Skeletal muscle tissue (tissue), 4 donors: ENCODE results near the gene ZNF646. TPM values are rescaled to one million over a fixed set of nuclear protein-coding genes. Genes with fewer than 3 reads are reported as not detected.

Source experiments
- H3K27ac ChIP-seq: one replicate; pipeline ENCODE4 v1.7.0; 2013; ENCODE audit warnings: mild to moderate bottlenecking, low read depth, low read length, inconsistent platforms
- H3K27me3 ChIP-seq, 3 donors: one replicate each; pipeline ENCODE4 v1.7.0; 2013; ENCODE audit warnings: low read length in 3 of 3; ENCODE audit not compliant: control insufficient read depth in 3 of 3, insufficient read depth in 3 of 3
- H3K36me3 ChIP-seq, 3 donors: one replicate each; pipeline ENCODE4 v1.7.0; 2013; ENCODE audit warnings: low read length in 3 of 3; ENCODE audit not compliant: control insufficient read depth in 3 of 3, insufficient read depth in 3 of 3
- H3K4me1 ChIP-seq, 3 donors: one replicate each; pipeline ENCODE4 v1.7.0; 2013; ENCODE audit warnings: low read length in 3 of 3, mild to moderate bottlenecking in 3 of 3; ENCODE audit not compliant: control insufficient read depth in 3 of 3, insufficient read depth in 3 of 3
- H3K4me3 ChIP-seq, 3 donors: one replicate each; pipeline ENCODE4 v1.7.0; 2013; ENCODE audit warnings: low read length in 3 of 3
- H3K9ac ChIP-seq, 3 donors: one replicate each; pipeline ENCODE4 v1.7.0; 2013; ENCODE audit warnings: low read length in 3 of 3, mild to moderate bottlenecking in 3 of 3, moderate library complexity in 2 of 3, low read depth in 1 of 3
- H3K9me3 ChIP-seq, 3 donors: one replicate each; pipeline ENCODE4 v1.7.0; 2013; ENCODE audit warnings: low read length in 3 of 3; ENCODE audit not compliant: control insufficient read depth in 3 of 3
- total RNA-seq: library from RNA; depleted of rRNA; stranded (reverse); fragments of >200 nt; gene quantifications from one replicate; pipeline ENCODE4 v1.2.3, GENCODE V29; 2014
- donor health status: Osteomylitis.

ZNF646 gene
- total RNA-seq, 1 donor from 2014 or later: 9.4 TPM

DNA sequence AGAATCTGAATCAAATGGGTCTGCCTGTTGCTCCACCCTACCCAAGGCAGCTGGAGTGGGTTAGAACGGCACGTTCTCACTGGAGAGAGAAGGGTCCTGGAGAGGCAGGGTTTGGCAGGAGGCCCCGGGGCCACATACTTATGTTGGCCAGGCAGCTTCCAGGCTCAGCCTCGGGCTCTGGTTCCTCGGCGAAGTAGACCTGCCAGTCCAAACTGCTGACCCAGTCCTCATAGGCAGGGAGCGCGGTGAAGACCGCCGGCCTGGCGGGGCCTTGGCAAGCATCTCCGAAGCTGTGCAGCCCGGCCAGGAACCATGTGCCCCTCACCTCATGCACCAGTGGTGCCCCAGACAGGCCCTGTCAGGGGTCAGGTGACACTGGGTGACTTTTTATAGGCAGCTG, 9.8 kb downstream of the ZNF646 start:
- Histone ChIP-seq H3K36me3 (peaks cover 36 to 54% (median 43%) of the 10 kb centered on the region in 3 donors), H3K27ac (no peak overlapping the region), H3K4me1 (peaks cover 5 to 6% (median 5%) of the 10 kb centered on the region in 3 donors), H3K27me3 (no peaks in the 10 kb centered on the region), H3K9ac (no peak overlapping the region), H3K9me3 (no peaks in the 10 kb centered on the region), H3K4me3 (no peak overlapping the region)

DNA sequence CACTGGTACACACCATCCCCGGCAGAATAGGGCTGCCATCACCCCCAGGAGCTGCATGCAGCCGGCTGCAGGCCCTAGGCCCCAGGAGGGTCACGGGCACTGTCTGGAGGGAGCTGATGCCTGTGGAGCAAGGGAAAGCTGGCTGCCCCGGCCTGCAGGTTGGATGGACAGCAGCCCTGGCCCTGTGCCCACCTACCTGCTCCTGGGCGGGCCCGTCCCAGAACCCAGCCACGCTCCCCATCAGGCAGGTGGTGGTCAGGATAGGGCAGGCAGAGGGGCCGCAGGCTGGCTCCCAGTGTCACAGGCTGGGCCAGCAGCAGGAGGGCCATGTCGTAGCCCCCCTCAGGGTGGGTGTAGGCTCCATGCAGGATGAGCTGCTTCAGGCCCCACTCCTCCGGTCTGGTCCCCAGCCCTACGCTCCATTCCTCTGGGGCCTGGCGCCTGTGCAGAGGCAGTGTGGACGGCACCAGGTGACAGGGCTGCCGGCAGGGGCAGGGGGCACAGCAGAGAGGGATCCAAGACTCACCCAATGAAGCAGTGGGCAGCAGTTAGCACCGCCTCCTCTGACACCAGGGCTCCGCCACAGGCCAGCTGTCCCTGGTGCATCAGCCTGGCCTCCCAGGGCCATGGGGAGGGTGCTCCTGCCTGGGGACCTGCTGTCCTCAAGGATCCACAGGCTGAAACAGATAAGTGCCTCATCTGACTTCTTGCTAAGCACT, 10.5 kb downstream of the ZNF646 start:
- Histone ChIP-seq H3K27me3 (no peaks in the 10 kb centered on the region), H3K27ac (no peak overlapping the region), H3K9ac (no peak overlapping the region), H3K36me3 (peaks cover 31 to 50% (median 36%) of the 10 kb centered on the region in 3 donors), H3K4me3 (no peak overlapping the region), H3K9me3 (no peaks in the 10 kb centered on the region), H3K4me1 (peaks cover 5 to 6% (median 5%) of the 10 kb centered on the region in 3 donors)

DNA sequence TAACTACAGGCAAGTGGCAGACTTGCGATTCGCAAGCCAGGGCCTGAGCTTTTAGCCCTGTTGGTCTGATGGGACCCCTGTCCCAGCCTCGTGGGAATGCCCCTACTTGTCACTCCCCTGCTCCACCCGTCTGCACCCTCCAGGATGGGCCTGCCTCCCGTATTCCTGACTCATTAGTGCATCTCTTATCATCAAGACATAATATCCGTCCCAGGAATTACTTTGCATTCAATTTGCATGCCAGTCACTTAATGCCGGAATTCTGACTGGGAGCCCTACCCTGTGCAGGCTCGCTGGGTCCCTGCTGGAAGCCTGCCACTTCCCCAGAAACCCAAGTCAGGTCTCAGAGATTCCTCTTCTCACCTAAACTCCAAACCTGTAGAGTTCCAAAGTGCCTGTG, 11.2 kb downstream of the ZNF646 start:
- H3K27me3 ChIP-seq: no peaks in the 10 kb centered on the region
- no peak overlapping the region for H3K27ac ChIP-seq
- H3K36me3 ChIP-seq: peaks cover 27 to 44% (median 31%) of the 10 kb centered on the region in 3 donors
- no peak overlapping the region for H3K4me3 ChIP-seq
- no peaks in the 10 kb centered on the region for H3K9me3 ChIP-seq
- no peak overlapping the region for H3K9ac ChIP-seq
- peaks cover 5 to 6% (median 5%) of the 10 kb centered on the region in 3 donors for H3K4me1 ChIP-seq

DNA sequence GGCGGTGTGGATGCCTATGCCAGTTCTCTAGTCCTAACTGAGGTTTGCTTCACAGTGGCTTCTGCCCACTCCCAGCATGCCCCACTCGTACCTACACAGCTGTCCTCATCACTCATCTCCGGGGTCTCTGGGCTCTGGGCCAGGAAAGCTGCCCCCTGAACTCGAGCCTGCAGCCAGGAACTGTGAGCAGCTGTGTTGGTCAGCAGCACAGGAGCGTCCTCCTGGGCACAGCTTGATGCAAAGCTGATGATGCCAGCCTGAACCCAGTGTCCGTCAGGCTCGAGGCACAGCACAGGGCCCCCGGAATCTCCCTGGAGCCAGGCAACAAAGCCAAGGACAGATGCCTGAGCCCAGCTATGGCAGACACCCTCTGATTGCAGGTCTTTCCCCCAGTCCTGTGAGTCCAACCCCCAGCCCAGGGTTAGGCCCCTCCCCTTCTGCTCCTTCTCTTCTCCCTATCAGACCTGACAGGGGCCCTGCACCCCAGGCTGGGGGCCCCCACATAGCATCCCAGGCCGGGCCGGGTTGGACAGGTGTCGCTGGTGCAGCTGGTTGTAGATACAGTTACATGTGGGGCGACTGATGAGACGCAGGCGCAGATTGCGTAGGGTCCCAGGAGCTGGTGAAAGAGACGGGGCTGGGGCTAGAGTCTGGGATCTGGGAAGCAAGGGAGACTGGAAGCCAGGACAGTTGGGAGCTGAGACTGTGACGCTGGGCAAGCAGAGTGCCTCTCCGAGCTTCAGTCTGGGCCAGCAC, 11.8 kb downstream of the ZNF646 start:
- Histone ChIP-seq H3K27ac (no peak overlapping the region), H3K4me1 (peaks cover 5 to 6% (median 5%) of the 10 kb centered on the region in 3 donors), H3K27me3 (no peaks in the 10 kb centered on the region), H3K9me3 (no peaks in the 10 kb centered on the region), H3K9ac (no peak overlapping the region), H3K36me3 (peaks cover 27 to 44% (median 31%) of the 10 kb centered on the region in 3 donors), H3K4me3 (no peak overlapping the region)

DNA sequence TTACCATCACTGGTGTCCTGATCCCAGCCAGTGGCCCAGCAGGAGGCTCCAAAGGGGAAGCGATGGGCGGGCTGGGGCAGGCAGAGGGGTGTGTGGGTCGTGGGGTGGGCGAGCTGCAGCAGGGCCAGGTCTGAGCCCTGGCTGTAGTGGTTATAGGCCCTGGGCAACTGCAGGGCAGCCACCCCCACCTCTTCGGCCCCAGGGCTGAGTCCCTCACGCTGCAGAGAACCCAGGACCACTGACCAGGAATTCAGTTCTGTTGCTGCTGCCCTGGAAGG, 12.3 kb downstream of the ZNF646 start:
- H3K9me3 ChIP-seq: no peaks in the 10 kb centered on the region
- H3K27ac ChIP-seq: no peak overlapping the region
- peaks cover 5 to 6% (median 5%) of the 10 kb centered on the region in 3 donors for H3K4me1 ChIP-seq
- peaks cover 27 to 44% (median 30%) of the 10 kb centered on the region in 3 donors for H3K36me3 ChIP-seq
- no peak overlapping the region for H3K4me3 ChIP-seq
- no peak overlapping the region for H3K9ac ChIP-seq
- H3K27me3 ChIP-seq: no peaks in the 10 kb centered on the region

DNA sequence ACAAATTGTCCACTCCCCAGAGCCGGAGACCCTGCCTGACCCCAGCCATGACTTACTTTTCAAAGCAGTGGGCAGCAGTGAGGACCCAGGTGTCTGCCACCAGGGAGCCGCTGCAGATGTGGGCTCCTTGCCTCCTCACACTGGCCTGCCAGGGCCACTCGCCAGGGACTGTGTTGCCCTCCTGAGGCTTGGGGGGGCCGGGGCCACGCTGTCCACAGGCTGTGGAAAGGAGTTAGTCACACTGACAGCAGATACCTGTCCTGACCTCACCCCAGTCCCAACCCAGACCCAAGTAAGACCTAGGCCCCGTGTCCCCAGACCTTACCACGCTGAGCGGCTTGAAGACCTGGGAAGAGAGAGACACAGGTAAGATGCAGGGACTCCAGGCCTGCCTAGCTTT, 13.3 kb downstream of the ZNF646 start:
- H3K9me3 ChIP-seq: no peaks in the 10 kb centered on the region
- peaks cover 0 to 5% (median 0%) of the 10 kb centered on the region in 3 donors for H3K4me1 ChIP-seq
- H3K27ac ChIP-seq: no peak overlapping the region
- no peaks in the 10 kb centered on the region for H3K27me3 ChIP-seq
- no peak overlapping the region for H3K9ac ChIP-seq
- peaks cover 24 to 40% (median 25%) of the 10 kb centered on the region in 3 donors for H3K36me3 ChIP-seq
- no peak overlapping the region for H3K4me3 ChIP-seq

DNA sequence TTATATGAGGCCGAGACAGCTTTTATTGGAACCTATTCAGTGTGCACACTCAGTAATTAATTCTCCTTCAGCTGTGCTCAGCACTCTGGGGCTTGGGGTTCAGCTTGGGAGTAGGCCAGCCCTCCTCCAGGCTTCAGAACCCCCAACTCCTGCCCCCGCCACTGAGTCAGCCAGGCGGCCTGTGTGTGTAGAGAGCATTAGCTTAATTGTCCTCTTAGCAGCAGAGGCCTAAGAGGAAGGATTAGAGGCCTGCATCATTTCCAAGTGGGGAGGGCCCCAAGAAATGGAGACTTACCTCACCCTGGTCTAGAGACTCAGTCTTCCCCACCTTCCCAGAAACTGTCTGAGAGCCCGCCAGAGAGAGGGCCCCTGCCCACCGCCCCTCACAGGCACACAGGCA, 13.7 kb downstream of the ZNF646 start:
- H3K36me3 ChIP-seq: peaks cover 24 to 40% (median 25%) of the 10 kb centered on the region in 3 donors
- H3K27ac ChIP-seq: no peak overlapping the region
- H3K9me3 ChIP-seq: no peaks in the 10 kb centered on the region
- H3K4me1 ChIP-seq: peaks cover 0 to 5% (median 3%) of the 10 kb centered on the region in 3 donors
- H3K4me3 ChIP-seq: no peak overlapping the region
- H3K27me3 ChIP-seq: no peaks in the 10 kb centered on the region
- H3K9ac ChIP-seq: no peak overlapping the region

DNA sequence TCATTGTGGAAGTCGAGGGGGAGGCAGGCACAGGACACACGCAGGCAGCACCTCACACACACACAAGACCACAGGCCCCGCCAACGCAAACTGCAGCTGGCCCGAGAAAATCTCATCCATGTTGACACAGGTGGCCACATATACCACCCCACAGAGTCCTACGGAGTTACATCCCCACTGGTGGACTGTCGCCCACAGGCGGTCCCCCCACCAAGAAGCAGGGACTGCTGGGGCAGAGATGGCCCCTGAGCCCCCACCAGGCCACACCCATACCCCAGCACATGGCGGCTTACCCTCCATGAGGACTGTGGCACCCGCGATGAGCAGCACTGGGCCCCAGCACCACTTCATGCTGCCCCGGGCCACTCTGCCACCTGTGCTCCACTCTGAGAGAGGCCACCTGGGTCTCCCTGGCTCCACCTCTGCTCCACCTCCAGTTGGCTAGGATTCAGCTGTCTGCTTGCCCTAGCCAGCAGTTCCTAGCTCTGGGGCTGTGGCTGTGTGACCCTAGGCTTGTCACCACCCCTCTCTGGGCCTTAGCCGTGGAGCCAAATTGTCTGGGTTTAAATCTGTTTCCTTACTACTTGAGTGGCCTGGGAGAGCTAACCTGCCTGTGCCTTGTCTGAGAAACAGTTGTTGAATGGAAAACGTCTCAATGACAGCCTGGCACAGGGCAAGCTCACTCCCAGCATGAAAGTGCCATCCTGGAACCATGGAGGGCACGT, 14.4 kb downstream of the ZNF646 start, which contains the start of gene PRSS53:
TSS of gene PRSS53 (minus strand) at position 485 of the 725 bp plus-strand sequence. CDS start at position 351, 134 bp downstream.
- Histone ChIP-seq H3K27ac (no peak within 1 kb of the TSS), H3K9ac (peak within 1 kb of the TSS in 1 of 3 donors; percentile 8), H3K4me3 (no peak within 1 kb of the TSS), H3K4me1 (peaks cover 3 to 9% (median 7%) of the 10 kb centered on the region in 3 donors), H3K27me3 (no peaks in the 10 kb centered on the region), H3K9me3 (no peaks in the 10 kb centered on the region), H3K36me3 (peaks cover 24 to 35% (median 25%) of the 10 kb centered on the region in 3 donors)

DNA sequence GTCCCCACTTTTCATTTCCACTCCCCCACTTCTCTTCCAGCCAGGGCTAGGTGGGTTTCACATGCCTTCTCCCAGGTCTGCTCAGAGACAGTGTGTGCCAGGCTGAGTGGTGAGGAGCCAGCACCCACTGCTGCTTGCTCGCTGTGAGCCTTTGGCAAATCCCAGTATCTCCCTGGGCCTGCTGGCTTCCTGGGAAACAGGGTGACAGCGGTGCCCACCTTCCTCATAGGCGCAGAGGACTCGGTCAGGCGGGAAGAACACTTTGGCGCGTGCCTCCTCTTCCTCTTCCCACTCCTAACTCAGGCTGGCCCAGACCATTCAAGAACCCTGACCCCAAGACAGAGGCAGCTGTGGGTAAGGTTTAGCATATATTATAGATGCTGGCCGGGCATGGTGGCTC, 15.0 kb downstream of the ZNF646 start:
- H3K9me3 ChIP-seq: no peaks in the 10 kb centered on the region
- H3K27ac ChIP-seq: no peak overlapping the region
- peaks cover 8 to 13% (median 11%) of the 10 kb centered on the region in 3 donors for H3K4me1 ChIP-seq
- peaks cover 23 to 31% (median 24%) of the 10 kb centered on the region in 3 donors for H3K36me3 ChIP-seq
- no peaks in the 10 kb centered on the region for H3K27me3 ChIP-seq
- peak overlapping the region in 1 of 3 donors; percentile 8 for H3K9ac ChIP-seq
- no peak overlapping the region for H3K4me3 ChIP-seq
